Activated T-cell treated with anti-CD3 and anti-CD28 coated beads, Interleukin-2, amount 50 U/mL, for 72 hours (primary cell): ENCODE measurements around the gene HOXD13. TPM values are rescaled to one million over a fixed set of nuclear protein-coding genes. Genes with fewer than 3 reads are reported as not detected.
A peak's percentile ranks its signal among the peaks of the same experiment; 100 is the strongest.

Source experiments
- ATAC-seq, 2 donors: fragments of 150-1000 bp; cut with Tn5 transposase; replicated peaks in 1 of 2; 2 replicates each; pipeline ENCODE4 v1.10.0; 2021; ENCODE audit warnings: moderate library complexity in 2 of 2, mild to moderate bottlenecking in 1 of 2
- DNase-seq, 2 donors: peaks; one replicate each; pipeline ENCODE4 v3.0.0; 2021 to 2022; ENCODE audit warnings: mixed read lengths in 1 of 2
- H3K27ac Mint-ChIP-seq: one replicate; pipeline ENCODE4 v1.8.0; 2022; ENCODE audit warnings: mild to moderate bottlenecking, moderate library complexity, mixed read lengths
- H3K27me3 Mint-ChIP-seq: one replicate; pipeline ENCODE4 v1.8.0; 2022; ENCODE audit warnings: low read depth, mixed read lengths
- H3K36me3 Mint-ChIP-seq, 2 donors: one replicate each; pipeline ENCODE4 v1.8.0; 2022; ENCODE audit warnings: mixed read lengths in 2 of 2, mild to moderate bottlenecking in 1 of 2; ENCODE audit not compliant: insufficient read depth in 2 of 2
- H3K4me1 Mint-ChIP-seq: one replicate; pipeline ENCODE4 v1.8.0; 2022; ENCODE audit warnings: low read depth, mixed read lengths
- H3K4me3 Mint-ChIP-seq, 2 donors: one replicate each; pipeline ENCODE4 v1.8.0; 2022; ENCODE audit warnings: mild to moderate bottlenecking in 2 of 2, mixed read lengths in 2 of 2, moderate library complexity in 2 of 2
- H3K9me3 Mint-ChIP-seq, 2 donors: one replicate each; pipeline ENCODE4 v1.8.0; 2022; ENCODE audit warnings: mixed read lengths in 2 of 2
- total RNA-seq, 2 donors: library from RNA; stranded (reverse); gene quantifications; one replicate each; pipeline ENCODE4 v1.2.3, GENCODE V29; 2022

The HOXD13 gene
- total RNA-seq, 2 donors from 2014 or later, result not detected

DNA sequence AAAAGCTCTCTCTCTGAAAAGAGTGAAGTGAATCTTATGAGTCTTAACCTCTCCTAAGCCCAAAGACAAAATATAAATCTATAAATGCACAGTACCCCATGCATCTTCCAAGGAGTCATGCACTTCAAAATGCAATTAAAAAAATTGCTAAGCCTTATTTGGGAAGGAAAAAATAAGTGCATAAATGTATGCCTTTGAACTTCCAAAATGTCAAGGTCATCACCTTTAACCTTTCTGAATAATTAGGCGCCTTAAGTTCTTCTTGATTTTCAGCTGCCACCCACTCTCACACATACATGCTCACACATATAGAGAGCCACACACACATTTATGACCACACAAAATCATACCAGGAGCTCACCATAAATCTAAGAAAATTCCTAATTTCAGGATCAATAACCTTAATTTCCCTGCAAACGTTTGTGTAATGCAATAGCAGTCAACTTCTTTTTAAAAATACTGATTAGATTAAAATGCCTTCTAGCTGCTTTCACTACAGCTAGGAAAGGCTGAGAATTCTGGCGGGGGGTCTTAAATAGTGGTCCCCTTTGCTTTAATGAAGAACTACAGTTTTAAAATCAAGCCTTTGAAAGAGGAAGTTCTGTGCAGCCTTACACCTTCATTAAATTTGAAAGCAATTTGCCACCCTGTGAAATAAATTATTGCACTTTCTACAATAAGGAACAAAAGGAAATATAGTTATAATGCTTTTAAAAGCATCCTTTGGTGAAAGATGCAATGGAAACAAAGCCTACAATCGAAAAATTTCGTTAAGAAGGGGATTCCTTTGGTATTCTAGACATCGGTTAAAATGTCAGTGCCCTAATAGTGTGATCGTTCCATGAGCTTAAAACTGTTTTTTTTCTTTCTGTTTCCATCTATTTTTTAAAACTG lies 18.1 kb downstream of the HOXD13 start:
- no peaks in the 10 kb centered on the region for H3K9me3 Mint-ChIP-seq

GRCh38 chr2:176111309-176111663 lies 18.8 kb downstream of the HOXD13 start:
- peak overlapping the region; percentile 57 for H3K27ac Mint-ChIP-seq
- no peak overlapping the region for H3K4me3 Mint-ChIP-seq
- DNase-seq (peak; percentile 45 to 53), ATAC-seq (peak in 1 of 2 donors; percentile 33)
- H3K36me3 Mint-ChIP-seq, result peaks cover under 1 to 2% of the 10 kb centered on the region in 2 donors
- H3K9me3 Mint-ChIP-seq, result no peaks in the 10 kb centered on the region
- peaks cover 20% of the 10 kb centered on the region for H3K4me1 Mint-ChIP-seq
- peaks cover 78% of the 10 kb centered on the region for H3K27me3 Mint-ChIP-seq

More for the DNA sequence above, 18.1 kb downstream of the HOXD13 start:
- no peak overlapping the region for H3K4me3 Mint-ChIP-seq
- peaks cover 78% of the 10 kb centered on the region for H3K27me3 Mint-ChIP-seq
- ATAC-seq (no peak), DNase-seq (no peak)
- H3K27ac Mint-ChIP-seq, result peak overlapping the region; percentile 57
- peaks cover 2 to 3% of the 10 kb centered on the region in 2 donors for H3K36me3 Mint-ChIP-seq
- peaks cover 26% of the 10 kb centered on the region for H3K4me1 Mint-ChIP-seq

DNA sequence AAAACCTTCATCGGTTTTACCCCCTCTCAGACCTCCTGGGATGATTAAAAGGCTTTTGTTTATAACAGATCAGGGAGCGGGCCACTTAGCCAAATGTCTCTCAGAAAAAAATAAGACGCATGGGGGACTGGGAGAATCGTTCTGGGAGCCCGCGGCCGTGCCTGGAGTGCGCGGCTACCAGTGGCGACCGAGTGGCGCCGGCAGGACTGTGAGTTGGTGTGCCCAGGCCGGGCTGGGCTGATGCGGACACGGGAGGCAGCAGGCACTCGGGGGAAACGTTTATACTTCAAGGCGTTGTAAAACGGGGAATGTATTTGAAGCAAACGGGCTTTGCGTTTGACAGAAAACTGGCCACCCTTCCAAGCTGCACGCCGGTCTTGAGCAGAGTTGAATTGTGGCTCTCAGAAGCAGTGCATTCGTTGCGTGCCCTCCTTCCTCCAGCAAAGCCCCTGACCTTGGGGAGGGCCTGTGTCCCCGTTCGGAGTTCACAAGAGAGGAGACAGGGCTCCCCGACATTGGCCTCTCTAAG lies 19.4 kb downstream of the HOXD13 start:
- peaks cover 0 to 2% of the 10 kb centered on the region in 2 donors for H3K36me3 Mint-ChIP-seq
- H3K9me3 Mint-ChIP-seq, result no peaks in the 10 kb centered on the region
- no peak for ATAC-seq
- H3K27ac Mint-ChIP-seq, result no peak overlapping the region
- DNase-seq, result no peak
- H3K4me1 Mint-ChIP-seq, result peaks cover 17% of the 10 kb centered on the region
- H3K4me3 Mint-ChIP-seq, result no peak overlapping the region
- H3K27me3 Mint-ChIP-seq, result peaks cover 81% of the 10 kb centered on the region

DNA sequence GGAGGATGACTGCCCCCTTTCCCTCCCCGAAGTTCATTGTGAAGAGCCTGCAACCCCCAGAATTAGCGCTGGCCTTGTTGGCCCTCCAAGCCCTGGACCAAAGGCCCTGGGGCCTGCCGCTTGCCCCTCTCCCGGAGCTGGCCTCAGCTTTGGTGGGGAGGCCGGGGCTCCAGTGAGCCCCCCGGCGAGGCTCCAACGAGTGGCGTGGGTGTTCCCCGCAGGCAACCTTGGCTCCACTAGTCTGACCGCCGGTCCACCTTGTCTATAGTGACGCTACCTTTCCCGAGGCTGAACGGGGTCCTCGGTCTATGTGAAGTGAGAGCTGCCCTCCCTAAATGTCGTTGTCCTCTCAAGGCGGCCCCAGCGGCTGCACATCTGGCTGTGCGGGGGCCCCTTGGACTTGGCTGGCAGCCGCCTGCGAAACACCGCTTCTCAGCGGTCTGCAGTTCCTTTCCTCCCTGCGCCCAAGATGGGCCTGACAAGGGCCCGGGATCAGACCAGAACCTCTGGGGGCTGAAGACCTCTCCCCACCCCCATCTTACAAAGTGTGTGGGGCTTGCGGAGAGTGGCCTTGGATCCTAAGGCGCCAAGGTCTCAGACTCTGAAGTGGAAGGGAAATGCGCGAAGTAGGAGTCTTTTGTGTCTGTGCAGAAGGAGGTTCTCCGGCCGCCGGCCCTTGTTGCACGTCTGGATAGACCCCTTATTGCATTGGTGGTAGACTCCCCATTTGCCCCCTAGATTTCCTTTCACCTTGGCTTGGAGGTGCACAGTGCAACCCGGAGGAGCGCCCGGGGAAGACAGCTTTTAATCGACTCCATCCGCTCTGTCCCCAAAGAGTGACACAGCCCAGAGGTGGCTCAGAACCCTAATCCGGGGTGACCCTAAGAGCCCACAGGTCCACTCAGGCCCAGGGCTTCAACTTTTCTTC lies 20.1 kb downstream of the HOXD13 start:
- no peak overlapping the region for H3K4me3 Mint-ChIP-seq
- H3K9me3 Mint-ChIP-seq, result no peaks in the 10 kb centered on the region
- peaks cover 88% of the 10 kb centered on the region for H3K27me3 Mint-ChIP-seq
- peaks cover 17% of the 10 kb centered on the region for H3K4me1 Mint-ChIP-seq
- peak overlapping the region; percentile 57 for H3K27ac Mint-ChIP-seq
- H3K36me3 Mint-ChIP-seq, result peaks cover 0 to 2% of the 10 kb centered on the region in 2 donors
- DNase-seq, result no peak
- ATAC-seq, result no peak

GRCh38 chr2:176114120-176114929 lies 21.8 kb downstream of the HOXD13 start:
- Mint-ChIP-seq H3K27ac (no peak overlapping the region), H3K36me3 (peaks cover 2 to 6% of the 10 kb centered on the region in 2 donors), H3K4me3 (no peak overlapping the region), H3K9me3 (peaks cover 0 to 2% of the 10 kb centered on the region in 2 donors), H3K27me3 (peaks cover 96% of the 10 kb centered on the region), H3K4me1 (peaks cover 20% of the 10 kb centered on the region)
- DNase-seq (no peak), ATAC-seq (no peak)

GRCh38 chr2:176114930-176115625 lies 22.6 kb downstream of the HOXD13 start:
- Mint-ChIP-seq H3K4me3 (no peak overlapping the region), H3K36me3 (peaks cover 2 to 4% of the 10 kb centered on the region in 2 donors), H3K4me1 (peaks cover 14% of the 10 kb centered on the region), H3K27me3 (peaks cover 96% of the 10 kb centered on the region), H3K9me3 (peaks cover 0 to 2% of the 10 kb centered on the region in 2 donors), H3K27ac (no peak overlapping the region)
- DNase-seq, result no peak
- ATAC-seq, result no peak

- no peak within 1 kb of the TSS for H3K27ac Mint-ChIP-seq
- H3K4me3 Mint-ChIP-seq, result no peak within 1 kb of the TSS
- ATAC-seq (no peak), DNase-seq (no peak)
- peaks cover 13% of the 10 kb centered on the region for H3K4me1 Mint-ChIP-seq
- peaks cover 2 to 4% of the 10 kb centered on the region in 2 donors for H3K36me3 Mint-ChIP-seq
- H3K9me3 Mint-ChIP-seq, result peaks cover 0 to 2% of the 10 kb centered on the region in 2 donors
- H3K27me3 Mint-ChIP-seq, result peaks cover 97% of the 10 kb centered on the region
These were observed 23.6 kb downstream of the HOXD13 start, which contains the start of gene HOXD10 for GRCh38 chr2:176115883-176116813. Gene HOXD10 (plus strand): TSS chr2:176116778. CDS start chr2:176116834, 56 bp downstream.

- H3K27ac Mint-ChIP-seq, result no peak overlapping the region
- peaks cover 11% of the 10 kb centered on the region for H3K4me1 Mint-ChIP-seq
- DNase-seq, result no peak
- H3K4me3 Mint-ChIP-seq, result no peak overlapping the region
- peaks cover 2 to 4% of the 10 kb centered on the region in 2 donors for H3K36me3 Mint-ChIP-seq
- peaks cover 91% of the 10 kb centered on the region for H3K27me3 Mint-ChIP-seq
- H3K9me3 Mint-ChIP-seq, result peaks cover 0 to 2% of the 10 kb centered on the region in 2 donors
- no peak for ATAC-seq
These were observed 24.8 kb downstream of the HOXD13 start for GRCh38 chr2:176117162-176117822.

DNA sequence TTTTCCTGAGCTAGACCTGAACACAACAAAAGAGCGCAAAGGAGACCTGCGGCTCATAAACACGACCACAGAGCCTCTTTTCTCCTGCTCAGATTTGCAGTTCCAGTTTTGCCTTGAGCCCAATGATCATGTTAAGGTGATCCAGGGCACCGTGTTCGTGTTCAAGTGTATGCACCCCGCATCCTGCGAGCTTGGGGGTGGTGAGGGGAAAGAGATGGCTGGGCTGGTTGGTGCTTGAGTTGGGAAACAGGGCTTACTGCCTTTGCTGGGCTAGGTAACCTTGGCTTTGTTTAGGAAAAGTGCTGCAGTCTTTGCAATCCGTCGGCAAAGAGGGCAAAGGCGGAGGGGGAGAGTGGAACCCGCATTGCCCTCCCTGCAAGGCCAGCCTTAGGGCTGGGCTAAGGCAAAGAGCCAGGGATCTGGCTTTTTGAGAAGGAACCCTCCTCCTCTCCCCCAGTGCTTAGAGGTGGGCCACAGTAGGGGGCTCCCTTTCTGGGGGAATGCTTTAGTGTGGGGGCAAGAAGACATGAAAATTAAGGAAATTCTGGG lies 25.4 kb downstream of the HOXD13 start:
- no peak for ATAC-seq
- no peak overlapping the region for H3K4me3 Mint-ChIP-seq
- peaks cover 11% of the 10 kb centered on the region for H3K4me1 Mint-ChIP-seq
- peaks cover 2 to 4% of the 10 kb centered on the region in 2 donors for H3K36me3 Mint-ChIP-seq
- H3K27ac Mint-ChIP-seq, result no peak overlapping the region
- H3K9me3 Mint-ChIP-seq, result peaks cover 0 to 2% of the 10 kb centered on the region in 2 donors
- DNase-seq, result no peak
- peaks cover 85% of the 10 kb centered on the region for H3K27me3 Mint-ChIP-seq

- Mint-ChIP-seq H3K36me3 (peaks cover 2 to 4% of the 10 kb centered on the region in 2 donors), H3K27ac (peak overlapping the region; percentile 77), H3K4me3 (peak overlapping the region; percentile 24 to 73), H3K4me1 (peaks cover 11% of the 10 kb centered on the region), H3K9me3 (peaks cover 0 to 2% of the 10 kb centered on the region in 2 donors), H3K27me3 (peaks cover 81% of the 10 kb centered on the region)
- peak; percentile 41 to 47 for DNase-seq
- no peak for ATAC-seq
These were observed 26.2 kb downstream of the HOXD13 start for GRCh38 chr2:176118601-176119339.
